HG03159 (cell line): ENCODE measurements around the gene ANKMY2.
"Not testable (repeated sequence)": the region's sequence is repeated elsewhere in the genome, so short reads cannot be mapped to it uniquely, and the experiment has no call there.

Experiments used
- ATAC-seq: cut with Tn5 transposase; IDR thresholded peaks from one replicate; pipeline ENCODE4 v1.9.1; 2021; ENCODE audit warnings: mild to moderate bottlenecking, moderate library complexity; ENCODE audit not compliant: unreplicated experiment

Gene ANKMY2

GRCh38 chr7:16627236-16627635, 18.3 kb downstream of the ANKMY2 start:
- no peak for ATAC-seq

GRCh38 chr7:16626388-16626787, 19.2 kb downstream of the ANKMY2 start:
- ATAC-seq: no peak

DNA sequence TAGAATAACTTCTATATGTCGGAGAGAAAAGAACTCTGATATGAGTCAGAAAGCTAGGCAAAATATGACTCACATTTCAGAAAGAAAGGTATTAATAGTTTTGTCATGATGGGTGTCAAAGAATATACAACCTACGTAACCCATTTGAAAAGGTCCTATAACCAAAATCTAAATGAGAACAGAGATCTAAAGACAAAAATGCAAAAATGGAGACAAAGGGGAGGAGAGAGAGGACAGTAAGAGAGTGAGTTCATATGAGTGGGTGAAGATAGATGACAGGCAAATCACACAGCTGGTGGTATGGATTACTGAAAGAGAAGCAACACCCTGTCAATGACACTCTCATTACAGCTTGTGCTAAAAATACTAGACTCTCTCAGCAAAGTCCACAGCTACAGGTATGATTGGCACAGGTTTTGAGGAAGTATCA, 25.6 kb downstream of the ANKMY2 start:
- ATAC-seq: peak; percentile 86

- ATAC-seq: no peak
Observed at GRCh38 chr7:16616542-16616941, 29.0 kb downstream of the ANKMY2 start.

DNA sequence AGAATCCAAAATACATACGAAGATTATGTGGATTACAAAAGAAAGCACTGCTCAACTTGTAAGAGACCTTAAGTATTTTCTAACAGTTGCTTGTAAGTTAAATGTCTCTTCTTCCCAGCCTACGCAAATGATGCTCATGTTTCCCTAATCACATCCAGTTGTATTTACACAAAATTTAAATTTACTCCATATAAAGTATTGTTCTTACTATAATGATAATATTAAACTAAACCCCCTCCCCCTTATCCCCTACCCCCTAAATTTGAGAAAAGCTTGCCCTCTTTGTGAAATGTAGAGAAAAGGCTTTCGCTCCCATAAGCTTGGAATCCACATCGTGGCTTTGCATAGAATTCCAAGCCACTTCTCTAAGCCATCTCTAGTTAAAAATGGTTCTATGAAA, 29.4 kb downstream of the ANKMY2 start:
- no peak for ATAC-seq

GRCh38 chr7:16615228-16615627, 30.3 kb downstream of the ANKMY2 start:
- no peak for ATAC-seq

GRCh38 chr7:16611711-16612110, 33.8 kb downstream of the ANKMY2 start:
- ATAC-seq: no peak

DNA sequence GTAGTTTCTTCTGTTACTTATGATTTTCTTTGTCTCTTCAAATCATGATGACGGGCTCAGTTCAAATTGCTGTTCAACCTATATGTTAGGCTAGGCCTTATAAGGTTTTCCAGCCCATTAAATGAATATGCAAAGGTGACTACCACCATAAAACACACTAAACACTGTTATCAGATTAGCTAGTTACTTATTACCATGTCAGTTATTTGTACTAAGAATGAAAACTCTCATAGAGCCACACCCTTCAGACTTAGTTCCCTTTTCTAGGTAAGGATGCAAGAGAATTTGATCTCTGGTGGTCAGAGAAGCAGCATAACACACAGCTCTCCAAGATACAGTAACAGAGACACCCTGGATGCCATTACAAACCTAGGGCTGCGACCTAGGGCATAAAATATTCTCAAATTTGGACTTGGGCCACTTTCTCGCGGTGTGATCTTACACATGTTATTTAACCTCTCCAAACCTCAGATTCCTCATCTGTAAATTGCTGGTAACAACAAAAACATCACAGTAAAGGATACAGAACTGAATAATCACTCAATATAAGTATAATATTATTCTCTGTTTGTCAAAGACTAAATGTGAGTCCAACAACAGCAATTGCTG, 35.6 kb downstream of the ANKMY2 start:
- peak; percentile 95 for ATAC-seq

GRCh38 chr7:16606704-16607103, 38.9 kb downstream of the ANKMY2 start:
- ATAC-seq: no peak

DNA sequence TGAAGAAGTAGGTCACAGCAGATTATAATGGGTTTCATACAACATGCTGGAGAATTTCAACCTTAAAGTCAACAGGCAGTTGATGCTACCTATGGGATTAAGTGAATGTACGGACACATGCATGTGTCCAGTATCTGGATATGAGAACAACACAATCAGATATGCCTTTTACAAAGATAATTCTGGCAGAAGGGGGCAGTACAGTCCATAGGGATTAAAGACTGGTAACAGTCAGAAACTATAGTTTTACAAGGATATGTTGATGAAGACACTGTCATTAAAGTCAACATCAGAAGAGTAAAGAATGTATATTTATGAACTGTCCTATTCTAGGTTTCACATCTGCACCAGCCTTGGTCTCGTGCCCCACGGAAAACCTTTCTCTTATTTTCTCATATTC, 41.5 kb downstream of the ANKMY2 start:
- ATAC-seq: no peak

DNA sequence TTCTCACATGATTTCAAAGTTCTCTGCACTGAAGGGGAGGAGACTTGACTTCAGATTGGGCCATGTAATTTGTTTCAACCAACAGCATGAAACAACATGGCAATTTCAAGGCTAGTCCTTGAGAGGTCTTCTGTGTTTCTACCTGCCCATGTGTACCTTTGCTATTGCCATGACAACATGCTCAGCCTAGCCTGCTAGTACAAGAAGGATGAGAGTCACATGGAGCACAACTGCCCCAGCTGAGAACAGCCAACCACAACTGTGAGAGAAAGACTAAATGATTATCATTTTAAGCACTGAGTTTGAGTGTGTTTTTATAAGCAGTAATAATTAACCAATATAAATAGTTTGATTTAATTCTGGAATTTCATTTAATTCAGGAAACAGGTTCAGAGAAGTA, 41.9 kb downstream of the ANKMY2 start:
- no peak for ATAC-seq

DNA sequence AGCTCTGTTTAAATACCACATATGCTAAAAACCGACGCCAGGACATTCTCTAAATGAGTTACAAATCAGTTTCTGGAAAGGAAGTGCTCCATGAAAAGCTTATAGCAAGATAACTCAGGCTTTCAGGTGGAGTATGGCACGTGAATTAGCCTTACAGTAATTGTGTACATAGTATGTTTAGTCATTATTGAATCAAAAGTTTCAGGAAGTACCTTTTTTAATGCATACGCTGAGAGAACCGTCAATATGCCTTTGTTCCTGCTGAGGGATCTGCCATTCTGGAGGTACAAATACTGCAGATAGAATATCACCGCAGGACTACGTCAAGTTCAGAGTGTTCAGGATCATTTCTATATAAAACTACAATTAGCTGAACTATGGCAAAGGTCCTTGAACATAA, 45.7 kb downstream of the ANKMY2 start:
- ATAC-seq: no peak

- no peak for ATAC-seq
Observed at GRCh38 chr7:16598015-16598414, 47.5 kb downstream of the ANKMY2 start.

- ATAC-seq: not testable (repeated sequence)
Observed at GRCh38 chr7:16595596-16595995, 50.0 kb downstream of the ANKMY2 start.

- ATAC-seq: no peak
Observed at GRCh38 chr7:16594676-16595075, 50.9 kb downstream of the ANKMY2 start.

GRCh38 chr7:16594061-16594460, 51.5 kb downstream of the ANKMY2 start:
- no peak for ATAC-seq

DNA sequence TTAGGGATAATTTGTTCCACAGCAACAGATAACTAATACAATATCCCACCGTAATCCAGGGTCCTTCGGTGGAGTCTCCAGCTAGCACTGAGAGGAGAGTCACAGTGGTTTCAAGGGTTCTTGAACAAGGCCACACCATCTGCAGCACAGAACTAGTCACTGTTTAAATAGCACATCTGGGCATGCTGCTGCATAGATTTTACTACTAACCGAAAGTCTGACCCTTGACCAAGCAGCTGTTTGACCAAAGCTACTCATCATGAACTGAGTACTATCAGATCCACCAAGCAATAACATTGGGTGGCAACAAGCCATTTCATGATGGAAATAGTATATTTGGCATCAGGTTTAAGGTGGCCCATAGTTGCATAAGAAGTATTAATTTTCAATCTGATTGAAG, 53.2 kb downstream of the ANKMY2 start:
- ATAC-seq: no peak

GRCh38 chr7:16590424-16590823, 55.1 kb downstream of the ANKMY2 start:
- ATAC-seq: no peak

DNA sequence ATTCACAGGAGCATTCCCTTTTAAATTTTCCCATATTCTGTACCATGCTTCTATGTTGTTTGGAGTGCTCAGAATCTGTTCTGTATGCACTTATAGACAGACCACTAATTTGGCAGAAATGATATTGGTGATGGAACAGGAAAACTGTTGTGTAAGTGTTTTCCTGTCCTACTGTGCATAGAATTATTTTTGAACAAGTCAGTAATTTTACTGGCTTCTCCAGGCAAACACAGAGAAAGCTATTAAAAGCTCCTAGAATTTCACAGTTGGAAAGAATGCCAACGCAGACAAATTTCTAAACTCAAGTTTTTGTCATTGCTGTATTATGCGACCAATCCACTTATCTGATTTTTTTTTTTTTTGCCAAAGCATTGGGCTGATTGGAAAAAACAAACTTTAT, 55.7 kb downstream of the ANKMY2 start:
- ATAC-seq: no peak

DNA sequence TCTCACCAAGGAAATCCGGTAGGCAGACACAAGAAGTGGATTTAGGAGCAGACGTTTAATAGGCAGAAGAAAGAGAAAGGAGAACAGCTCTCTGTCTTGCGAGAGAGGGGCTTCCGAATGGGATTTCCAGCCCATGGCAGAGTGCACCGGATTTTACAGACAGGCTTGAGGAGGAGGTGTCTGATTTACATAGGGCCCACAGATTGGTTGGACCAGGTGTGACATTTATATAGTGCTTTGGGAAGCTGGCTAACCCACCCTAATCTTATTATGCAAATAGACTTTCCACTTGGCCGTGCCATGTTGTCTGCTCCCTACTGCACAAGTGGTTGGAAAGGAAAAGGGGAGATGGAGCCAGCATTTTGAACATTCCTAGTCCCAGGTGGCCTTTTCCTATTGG, 57.8 kb downstream of the ANKMY2 start:
- ATAC-seq: no peak

GRCh38 chr7:16587129-16587528, 58.4 kb downstream of the ANKMY2 start:
- ATAC-seq: no peak

DNA sequence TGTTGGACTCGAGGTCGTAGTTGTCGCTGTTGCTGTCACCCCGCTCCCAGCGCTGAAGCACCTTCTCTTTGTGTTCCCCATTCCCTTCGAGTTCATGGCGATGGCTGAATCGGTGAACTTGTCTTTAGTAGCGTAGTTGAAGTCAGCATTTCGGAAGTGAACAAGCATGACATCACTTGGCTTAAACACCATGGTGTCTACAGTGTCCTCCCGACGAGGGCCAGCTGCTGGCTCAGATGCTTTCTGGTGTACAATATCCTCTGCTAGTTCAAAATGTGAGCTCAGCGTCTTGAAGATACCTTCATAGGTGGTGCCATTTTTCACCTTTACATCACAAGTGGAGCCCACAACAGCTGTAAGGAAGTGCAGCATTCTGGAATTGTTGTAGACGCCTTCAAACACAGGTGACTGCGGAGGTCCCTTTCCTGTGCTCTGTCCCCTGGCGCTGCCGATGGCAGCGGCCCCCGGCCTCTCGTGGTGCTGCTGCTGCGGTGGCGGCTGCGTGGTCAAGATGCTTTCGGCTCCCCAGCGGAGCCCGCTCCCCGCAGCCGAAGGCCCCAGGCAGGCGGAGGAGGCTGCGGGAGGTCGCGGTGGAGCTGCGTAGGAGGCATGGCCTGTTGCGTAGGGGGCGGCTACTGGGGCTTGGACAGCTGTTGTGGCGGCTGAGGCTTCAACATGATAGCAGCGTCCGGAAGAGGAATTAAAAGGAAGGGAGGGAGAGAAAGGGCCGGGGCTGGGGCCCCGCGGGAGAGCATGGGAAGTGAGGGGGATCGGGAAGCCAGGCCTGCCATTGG, 59.3 kb downstream of the ANKMY2 start:
- ATAC-seq: no peak

GRCh38 chr7:16585540-16585939, 60.0 kb downstream of the ANKMY2 start:
- no peak for ATAC-seq
